WTC11 (cell line): Measurements from ENCODE around the gene OPCML. TPM values are rescaled to one million over a fixed set of nuclear protein-coding genes. Genes with fewer than 3 reads are reported as not detected.

Experiments
- ATAC-seq: fragments of 200-7000 bp; cut with Tn5 transposase; 2 replicates; pipeline ENCODE4 v1.10.0; 2021; ENCODE audit warnings: mild to moderate bottlenecking, moderate library complexity
- CTCF ChIA-PET: fragments of 300-600 bp; sonication (Branson Sonifier 250); formaldehyde crosslinking; loops from one replicate; lab custom pipeline; 2021; ENCODE audit warnings: antibody characterized with exemption; lab: Charles Lee
- POLR2A ChIA-PET: fragments of 350-600 bp; sonication (Branson Sonifier 250); formaldehyde crosslinking; loops from one replicate; lab custom pipeline; 2021; ENCODE audit warnings: antibody characterized with exemption; lab: Charles Lee
- DNase-seq: peaks from one replicate; pipeline ENCODE4 v3.0.0; 2021; ENCODE audit warnings: low spot score
- H3K27ac Mint-ChIP-seq: 2 replicates; pipeline ENCODE4 v1.8.0; 2021; ENCODE audit warnings: mixed read lengths
- H3K27me3 Mint-ChIP-seq: 2 replicates; pipeline ENCODE4 v1.8.0; 2021; ENCODE audit warnings: low read depth, mild to moderate bottlenecking, moderate library complexity, mixed read lengths
- H3K36me3 Mint-ChIP-seq: 2 replicates; pipeline ENCODE4 v1.8.0; 2021; ENCODE audit warnings: mixed read lengths
- H3K4me1 Mint-ChIP-seq: 2 replicates; pipeline ENCODE4 v1.8.0; 2022; ENCODE audit warnings: mixed read lengths
- H3K4me3 Mint-ChIP-seq: 2 replicates; pipeline ENCODE4 v1.8.0; 2021; ENCODE audit warnings: mild to moderate bottlenecking, moderate library complexity, mixed read lengths
- H3K9me3 Mint-ChIP-seq: 2 replicates; pipeline ENCODE4 v1.8.0; 2021; ENCODE audit warnings: mixed read lengths
- ATF1 ChIP-seq: sonication (generic); formaldehyde crosslinking; IDR thresholded peaks from 2 replicates; pipeline ENCODE4 v1.8.1; 2023; ENCODE audit warnings: mild to moderate bottlenecking, moderate library complexity, missing genetic modification reagents
- CREB1 ChIP-seq: sonication (generic); formaldehyde crosslinking; IDR thresholded peaks from 2 replicates; pipeline ENCODE4 v1.8.0; 2023; ENCODE audit warnings: mild to moderate bottlenecking, missing genetic modification reagents
- CREM ChIP-seq: sonication (generic); formaldehyde crosslinking; IDR thresholded peaks from 2 replicates; pipeline ENCODE4 v1.8.1; 2022; ENCODE audit warnings: mild to moderate bottlenecking, missing genetic modification reagents, moderate library complexity
- EMX1 ChIP-seq: fragments of 250-450 bp; sonication (Bioruptor Pico); IDR thresholded peaks from 2 replicates; pipeline ENCODE4 v1.8.0; 2021; ENCODE audit warnings: mild to moderate bottlenecking
- ETV6 ChIP-seq: sonication (generic); formaldehyde crosslinking; IDR thresholded peaks from 2 replicates; pipeline ENCODE4 v1.8.1; 2022; ENCODE audit warnings: mild to moderate bottlenecking, missing genetic modification reagents
- FOXP4 ChIP-seq: sonication (generic); formaldehyde crosslinking; IDR thresholded peaks from 2 replicates; pipeline ENCODE4 v1.8.0; 2022; ENCODE audit warnings: mild to moderate bottlenecking, missing genetic modification reagents
- JAZF1 ChIP-seq: fragments of 250-450 bp; sonication (Bioruptor Pico); IDR thresholded peaks from 2 replicates; pipeline ENCODE4 v1.9.0; 2021; ENCODE audit warnings: moderate library complexity, mild to moderate bottlenecking, inconsistent platforms
- JUN ChIP-seq: sonication (generic); formaldehyde crosslinking; IDR thresholded peaks from 2 replicates; pipeline ENCODE4 v1.8.0; 2023; ENCODE audit warnings: mild to moderate bottlenecking, missing genetic modification reagents
- KAT7 ChIP-seq: sonication (generic); formaldehyde crosslinking; IDR thresholded peaks from 2 replicates; pipeline ENCODE4 v1.8.1; 2023; ENCODE audit warnings: missing genetic modification reagents, mild to moderate bottlenecking, borderline replicate concordance
- MXD4 ChIP-seq: fragments of 250-450 bp; sonication (Bioruptor Pico); IDR thresholded peaks from 2 replicates; pipeline ENCODE4 v1.8.0; 2021; ENCODE audit warnings: mild to moderate bottlenecking, moderate library complexity, borderline replicate concordance
- NFATC4 ChIP-seq: fragments of 250-450 bp; sonication (Bioruptor Pico); IDR thresholded peaks from 2 replicates; pipeline ENCODE4 v1.9.0; 2021; ENCODE audit warnings: mild to moderate bottlenecking
- NR2C2 ChIP-seq: sonication (generic); formaldehyde crosslinking; IDR thresholded peaks from 2 replicates; pipeline ENCODE4 v1.8.0; 2022; ENCODE audit warnings: mild to moderate bottlenecking, missing genetic modification reagents
- OVOL2 ChIP-seq: fragments of 250-450 bp; sonication (Bioruptor Pico); IDR thresholded peaks from 2 replicates; pipeline ENCODE4 v1.9.0; 2021; ENCODE audit warnings: mild to moderate bottlenecking, borderline replicate concordance
- ZBTB21 ChIP-seq: sonication (generic); formaldehyde crosslinking; IDR thresholded peaks from 2 replicates; pipeline ENCODE4 v1.8.1; 2023; ENCODE audit warnings: mild to moderate bottlenecking, missing genetic modification reagents, borderline replicate concordance
- ZNF121 ChIP-seq: sonication (generic); formaldehyde crosslinking; IDR thresholded peaks from 2 replicates; pipeline ENCODE4 v1.8.0; 2023; ENCODE audit warnings: missing genetic modification reagents
- ZNF219 ChIP-seq: sonication (generic); formaldehyde crosslinking; IDR thresholded peaks from 2 replicates; pipeline ENCODE4 v1.8.0; 2023; ENCODE audit warnings: missing genetic modification reagents, mild to moderate bottlenecking, borderline replicate concordance
- ZNF512 ChIP-seq: sonication (generic); formaldehyde crosslinking; IDR thresholded peaks from 2 replicates; pipeline ENCODE4 v1.8.1; 2022; ENCODE audit warnings: missing genetic modification reagents, borderline replicate concordance
- total RNA-seq: library from RNA; stranded (reverse); gene quantifications from 3 replicates; pipeline ENCODE4 v1.2.3, GENCODE V29; 2021
- TF ChIP-seq, protein P1 (sequence below): sonication (generic); formaldehyde crosslinking; IDR thresholded peaks from 2 replicates; pipeline ENCODE4 v1.8.1; 2022; ENCODE audit warnings: low read depth, missing genetic modification reagents, borderline replicate concordance
- TF ChIP-seq, protein P2 (sequence below): sonication (generic); formaldehyde crosslinking; IDR thresholded peaks from 2 replicates; pipeline ENCODE4 v1.8.0; 2023; ENCODE audit warnings: missing genetic modification reagents, mild to moderate bottlenecking, borderline replicate concordance
- TF ChIP-seq, protein P3 (sequence below): sonication (generic); formaldehyde crosslinking; IDR thresholded peaks from 2 replicates; pipeline ENCODE4 v1.8.1; 2022; ENCODE audit warnings: low read depth, mild to moderate bottlenecking, moderate library complexity, missing genetic modification reagents, borderline replicate concordance

OPCML gene
- total RNA-seq, 1 experiment from 2014 or later, result 1.5 TPM

DNA sequence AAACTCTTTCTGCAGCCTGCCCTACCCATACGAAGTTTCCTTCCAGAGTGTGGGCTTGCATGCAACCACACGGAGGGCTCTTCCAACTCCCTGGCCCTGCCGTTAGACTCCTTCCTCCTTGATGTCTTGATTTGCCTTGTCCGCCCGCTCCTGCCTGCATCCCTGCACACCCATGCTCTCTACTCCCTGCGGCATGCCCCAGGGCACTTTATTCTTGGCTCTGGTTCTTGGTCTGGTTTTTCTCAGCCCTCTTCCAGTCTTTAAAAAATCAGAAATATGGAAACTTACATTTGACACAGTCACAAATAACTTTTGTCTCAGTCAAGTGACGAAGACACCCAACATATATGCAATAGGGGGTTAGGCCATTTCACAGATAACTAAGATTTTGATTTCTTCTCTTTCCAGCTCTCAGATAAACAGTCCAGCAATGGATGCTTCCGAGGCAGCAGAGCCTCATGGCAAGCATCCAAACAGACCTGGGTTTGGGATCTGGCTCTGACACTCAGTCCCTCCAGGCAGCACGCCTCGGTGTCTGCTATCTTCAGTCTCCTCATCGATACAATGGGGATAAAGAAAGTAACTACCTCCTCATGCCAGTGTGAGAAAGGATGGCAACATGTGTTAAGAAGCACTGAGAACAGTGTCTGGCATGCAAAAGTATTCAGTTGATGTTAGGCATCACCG lies 15.7 kb upstream of the OPCML start:
- DNase-seq (no peak), ATAC-seq (peak; percentile 18; the same call in 1 of the 2 replicates)
- Mint-ChIP-seq H3K36me3 (no peaks in the 10 kb centered on the region), H3K4me3 (no peak overlapping the region), H3K4me1 (peaks cover 32% of the 10 kb centered on the region), H3K27me3 (no peaks in the 10 kb centered on the region; the same call in 1 of the 2 replicates), H3K27ac (no peak overlapping the region), H3K9me3 (no peaks in the 10 kb centered on the region)
- CTCF ChIA-PET, result interaction anchor here (0.9 to 1.0 kb wide), 2 partner anchors 18 to 28 kb away, joined by 3 to 5 read pairs; no protein-coding TSS in a partner anchor
- TF ChIP-seq CREB1 (CRISPR knock-in tag), result no peak
- no peak for TF ChIP-seq EMX1 (CRISPR knock-in tag)
- no peak for TF ChIP-seq KAT7
- TF ChIP-seq JAZF1, result no peak
- TF ChIP-seq, protein P1, sequence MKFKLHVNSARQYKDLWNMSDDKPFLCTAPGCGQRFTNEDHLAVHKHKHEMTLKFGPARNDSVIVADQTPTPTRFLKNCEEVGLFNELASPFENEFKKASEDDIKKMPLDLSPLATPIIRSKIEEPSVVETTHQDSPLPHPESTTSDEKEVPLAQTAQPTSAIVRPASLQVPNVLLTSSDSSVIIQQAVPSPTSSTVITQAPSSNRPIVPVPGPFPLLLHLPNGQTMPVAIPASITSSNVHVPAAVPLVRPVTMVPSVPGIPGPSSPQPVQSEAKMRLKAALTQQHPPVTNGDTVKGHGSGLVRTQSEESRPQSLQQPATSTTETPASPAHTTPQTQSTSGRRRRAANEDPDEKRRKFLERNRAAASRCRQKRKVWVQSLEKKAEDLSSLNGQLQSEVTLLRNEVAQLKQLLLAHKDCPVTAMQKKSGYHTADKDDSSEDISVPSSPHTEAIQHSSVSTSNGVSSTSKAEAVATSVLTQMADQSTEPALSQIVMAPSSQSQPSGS (CRISPR knock-in tag), result no peak
- TF ChIP-seq JUN (CRISPR knock-in tag), result no peak
- no peak for TF ChIP-seq ZBTB21 (CRISPR knock-in tag)
- TF ChIP-seq, protein P2, sequence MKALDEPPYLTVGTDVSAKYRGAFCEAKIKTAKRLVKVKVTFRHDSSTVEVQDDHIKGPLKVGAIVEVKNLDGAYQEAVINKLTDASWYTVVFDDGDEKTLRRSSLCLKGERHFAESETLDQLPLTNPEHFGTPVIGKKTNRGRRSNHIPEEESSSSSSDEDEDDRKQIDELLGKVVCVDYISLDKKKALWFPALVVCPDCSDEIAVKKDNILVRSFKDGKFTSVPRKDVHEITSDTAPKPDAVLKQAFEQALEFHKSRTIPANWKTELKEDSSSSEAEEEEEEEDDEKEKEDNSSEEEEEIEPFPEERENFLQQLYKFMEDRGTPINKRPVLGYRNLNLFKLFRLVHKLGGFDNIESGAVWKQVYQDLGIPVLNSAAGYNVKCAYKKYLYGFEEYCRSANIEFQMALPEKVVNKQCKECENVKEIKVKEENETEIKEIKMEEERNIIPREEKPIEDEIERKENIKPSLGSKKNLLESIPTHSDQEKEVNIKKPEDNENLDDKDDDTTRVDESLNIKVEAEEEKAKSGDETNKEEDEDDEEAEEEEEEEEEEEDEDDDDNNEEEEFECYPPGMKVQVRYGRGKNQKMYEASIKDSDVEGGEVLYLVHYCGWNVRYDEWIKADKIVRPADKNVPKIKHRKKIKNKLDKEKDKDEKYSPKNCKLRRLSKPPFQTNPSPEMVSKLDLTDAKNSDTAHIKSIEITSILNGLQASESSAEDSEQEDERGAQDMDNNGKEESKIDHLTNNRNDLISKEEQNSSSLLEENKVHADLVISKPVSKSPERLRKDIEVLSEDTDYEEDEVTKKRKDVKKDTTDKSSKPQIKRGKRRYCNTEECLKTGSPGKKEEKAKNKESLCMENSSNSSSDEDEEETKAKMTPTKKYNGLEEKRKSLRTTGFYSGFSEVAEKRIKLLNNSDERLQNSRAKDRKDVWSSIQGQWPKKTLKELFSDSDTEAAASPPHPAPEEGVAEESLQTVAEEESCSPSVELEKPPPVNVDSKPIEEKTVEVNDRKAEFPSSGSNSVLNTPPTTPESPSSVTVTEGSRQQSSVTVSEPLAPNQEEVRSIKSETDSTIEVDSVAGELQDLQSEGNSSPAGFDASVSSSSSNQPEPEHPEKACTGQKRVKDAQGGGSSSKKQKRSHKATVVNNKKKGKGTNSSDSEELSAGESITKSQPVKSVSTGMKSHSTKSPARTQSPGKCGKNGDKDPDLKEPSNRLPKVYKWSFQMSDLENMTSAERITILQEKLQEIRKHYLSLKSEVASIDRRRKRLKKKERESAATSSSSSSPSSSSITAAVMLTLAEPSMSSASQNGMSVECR, result no peak
- TF ChIP-seq ZNF219 (CRISPR knock-in tag), result no peak
- TF ChIP-seq NFATC4 (CRISPR knock-in tag), result no peak
- no peak for TF ChIP-seq CREM (CRISPR knock-in tag)
- no peak for TF ChIP-seq OVOL2 (CRISPR knock-in tag)
- no peak for TF ChIP-seq FOXP4 (CRISPR knock-in tag)
- TF ChIP-seq NR2C2, result no peak
- TF ChIP-seq ZNF512 (CRISPR knock-in tag), result no peak
- TF ChIP-seq, protein P3, sequence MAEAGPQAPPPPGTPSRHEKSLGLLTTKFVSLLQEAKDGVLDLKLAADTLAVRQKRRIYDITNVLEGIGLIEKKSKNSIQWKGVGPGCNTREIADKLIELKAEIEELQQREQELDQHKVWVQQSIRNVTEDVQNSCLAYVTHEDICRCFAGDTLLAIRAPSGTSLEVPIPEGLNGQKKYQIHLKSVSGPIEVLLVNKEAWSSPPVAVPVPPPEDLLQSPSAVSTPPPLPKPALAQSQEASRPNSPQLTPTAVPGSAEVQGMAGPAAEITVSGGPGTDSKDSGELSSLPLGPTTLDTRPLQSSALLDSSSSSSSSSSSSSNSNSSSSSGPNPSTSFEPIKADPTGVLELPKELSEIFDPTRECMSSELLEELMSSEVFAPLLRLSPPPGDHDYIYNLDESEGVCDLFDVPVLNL (CRISPR knock-in tag), result no peak
- no peak for TF ChIP-seq ZNF121 (CRISPR knock-in tag)
- no peak for TF ChIP-seq MXD4 (CRISPR knock-in tag)
- TF ChIP-seq ETV6, result no peak
- no peak for TF ChIP-seq ATF1 (CRISPR knock-in tag)
- POLR2A ChIA-PET, result no interaction called here
